IgD-negative memory B cell (primary cell): ENCODE data around the gene FAM229A. TPM values are rescaled to one million over a fixed set of nuclear protein-coding genes. Genes with fewer than 3 reads are reported as not detected.

Experiments
- polyA plus RNA-seq: library from polyadenylated mRNA; unstranded; fragments of 300-500 nt; fragmentation: Illumina TruSeq; gene quantifications from one replicate; pipeline ENCODE4 v1.2.3, GENCODE V29; 2021

FAM229A gene
- polyA plus RNA-seq, 1 donor from 2014 or later = 1.7 TPM

Other genes starting within 250 kb of the FAM229A start
- 29.1 TPM for gene TXLNA, start 182.8 kb downstream of the FAM229A start, polyA plus RNA-seq
- 14.0 TPM for gene CCDC28B, start 161.9 kb downstream of the FAM229A start, polyA plus RNA-seq
- 1.7 TPM for gene IQCC, start 156.8 kb downstream of the FAM229A start, polyA plus RNA-seq
- not detected for gene DCDC2B, start 153.4 kb downstream of the FAM229A start, polyA plus RNA-seq
- gene TMEM234, start 140.1 kb downstream of the FAM229A start, polyA plus RNA-seq = 7.2 TPM
- 154 TPM for gene EIF3I, start 140.1 kb downstream of the FAM229A start, polyA plus RNA-seq
- not detected for gene FAM167B, start 115.3 kb downstream of the FAM229A start, polyA plus RNA-seq
- 80.5 TPM for gene LCK, start 111.2 kb downstream of the FAM229A start, polyA plus RNA-seq
- 183 TPM for gene HDAC1, start 70.4 kb downstream of the FAM229A start, polyA plus RNA-seq
- 219 TPM for gene MARCKSL1, start 26.3 kb downstream of the FAM229A start, polyA plus RNA-seq
- gene TSSK3, start 54 bp upstream of the FAM229A start, polyA plus RNA-seq = not detected
- gene BSDC1, start 32.0 kb upstream of the FAM229A start, polyA plus RNA-seq = 41.0 TPM
- gene ZBTB8B, start 102.6 kb upstream of the FAM229A start, polyA plus RNA-seq = not detected
- 0.14 TPM for gene ZBTB8A, start 176.9 kb upstream of the FAM229A start, polyA plus RNA-seq